Retina (tissue), 1 donor: ENCODE data around the gene STARD3NL.
"Not testable (repeated sequence)": the region's sequence is repeated elsewhere in the genome, so short reads cannot be mapped to it uniquely, and the experiment has no call there.

Experiments used
- DNase-seq: peaks from one replicate; pipeline ENCODE4 v3.0.0-alpha.2; 2016

STARD3NL gene

GRCh38 chr7:38178004-38178694 is at the start of gene STARD3NL:
STARD3NL (plus strand) TSS chr7:38178245; CDS start chr7:38207505, 29,260 bp downstream.
- peak; percentile 97 for DNase-seq

GRCh38 chr7:38129162-38129561 is 48.9 kb upstream of the STARD3NL start:
- DNase-seq: no peak

GRCh38 chr7:38129579-38129978 is 48.5 kb upstream of the STARD3NL start:
- no peak for DNase-seq

GRCh38 chr7:38138171-38138570 is 39.9 kb upstream of the STARD3NL start:
- DNase-seq: no peak

GRCh38 chr7:38141187-38141586 is 36.9 kb upstream of the STARD3NL start:
- DNase-seq: no peak

- no peak for DNase-seq
These were observed 35.3 kb upstream of the STARD3NL start for GRCh38 chr7:38142736-38143135.

- no peak for DNase-seq
These were observed 31.0 kb upstream of the STARD3NL start for GRCh38 chr7:38147005-38147404.

- DNase-seq: no peak
These were observed 26.5 kb upstream of the STARD3NL start for GRCh38 chr7:38151556-38151955.

- no peak for DNase-seq
These were observed 24.5 kb upstream of the STARD3NL start for GRCh38 chr7:38153515-38153914.

GRCh38 chr7:38154278-38154677 is 23.8 kb upstream of the STARD3NL start:
- DNase-seq: no peak

GRCh38 chr7:38160003-38160571 is 18.0 kb upstream of the STARD3NL start:
- DNase-seq: no peak

GRCh38 chr7:38162036-38162435 is 16.0 kb upstream of the STARD3NL start:
- DNase-seq: no peak

- no peak for DNase-seq
These were observed 14.4 kb upstream of the STARD3NL start for GRCh38 chr7:38163671-38164070.

GRCh38 chr7:38168890-38169570 is 9.0 kb upstream of the STARD3NL start:
- no peak for DNase-seq

GRCh38 chr7:38169847-38170246 is 8.2 kb upstream of the STARD3NL start:
- DNase-seq: no peak

GRCh38 chr7:38171623-38172391 is 6.2 kb upstream of the STARD3NL start:
- no peak for DNase-seq

- not testable (repeated sequence) for DNase-seq
These were observed 2.5 kb upstream of the STARD3NL start for GRCh38 chr7:38175547-38175946.

GRCh38 chr7:38177621-38178003 is 433 bp upstream of the STARD3NL start:
- DNase-seq: no peak

GRCh38 chr7:38178695-38179344 is 775 bp downstream of the STARD3NL start:
- no peak for DNase-seq

- no peak for DNase-seq
These were observed 1.8 kb downstream of the STARD3NL start for GRCh38 chr7:38179776-38180226.

GRCh38 chr7:38181111-38181510 is 3.1 kb downstream of the STARD3NL start:
- no peak for DNase-seq

- DNase-seq: no peak
These were observed 4.4 kb downstream of the STARD3NL start for GRCh38 chr7:38182450-38182849.
